D341Med (cell line): ENCODE measurements around the gene SMIM17.

Experiments
- DNase-seq: peaks from one replicate; pipeline ENCODE4 v3.0.0; 2012; ENCODE audit warnings: low spot score

Gene SMIM17

DNA sequence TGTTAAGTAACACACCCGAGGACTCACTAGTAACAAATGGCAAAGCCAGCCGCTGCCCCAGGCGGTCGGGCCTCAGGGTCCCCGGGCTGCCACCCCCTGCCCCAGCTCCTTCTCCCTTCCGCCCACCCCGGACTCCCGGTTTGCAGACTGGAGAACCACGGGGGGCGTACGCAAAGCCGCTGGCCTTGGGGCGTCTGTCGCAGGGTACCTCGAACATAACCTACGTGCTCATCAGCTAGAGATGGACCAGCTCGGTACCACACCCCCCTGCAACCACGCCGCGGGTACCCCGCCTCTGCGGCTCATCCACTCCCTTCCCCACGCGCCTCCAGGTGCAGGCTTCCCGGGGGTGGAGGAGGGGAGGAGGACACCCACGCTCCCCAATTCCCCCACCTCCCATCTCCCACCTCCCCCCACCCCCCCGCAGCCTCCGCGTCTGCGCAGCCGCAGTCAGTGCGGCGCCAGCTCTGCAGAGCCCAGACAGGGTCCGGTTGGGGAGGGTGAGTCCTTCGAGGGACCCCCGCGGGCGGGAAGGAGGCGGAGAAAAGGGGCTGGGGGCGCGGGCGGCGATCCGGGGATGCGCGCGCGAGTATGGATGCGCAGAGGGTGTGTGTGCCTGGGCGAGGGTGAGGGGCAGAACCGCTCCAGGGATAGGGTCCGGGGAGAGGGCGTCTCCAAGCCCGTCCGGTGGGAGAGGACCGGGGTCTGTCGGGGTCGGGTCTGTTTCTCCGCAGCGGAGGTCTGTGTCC, at the start of gene SMIM17:
Gene SMIM17 (plus strand): TSS at position 449 of the 749 bp plus-strand sequence. CDS start 2,509 bp downstream, outside the sequence.
- no peak for DNase-seq

GRCh38 chr19:56594446-56594782, 48.5 kb upstream of the SMIM17 start:
- DNase-seq = no peak

- DNase-seq = peak; percentile 99
These were observed 48.0 kb upstream of the SMIM17 start, which contains the start of gene ZNF71 for GRCh38 chr19:56594783-56595547. Gene ZNF71 (plus strand): TSS chr19:56595302. CDS start chr19:56601559, 6,257 bp downstream.

- DNase-seq = no peak
These were observed 47.4 kb upstream of the SMIM17 start for GRCh38 chr19:56595548-56595899.

DNA sequence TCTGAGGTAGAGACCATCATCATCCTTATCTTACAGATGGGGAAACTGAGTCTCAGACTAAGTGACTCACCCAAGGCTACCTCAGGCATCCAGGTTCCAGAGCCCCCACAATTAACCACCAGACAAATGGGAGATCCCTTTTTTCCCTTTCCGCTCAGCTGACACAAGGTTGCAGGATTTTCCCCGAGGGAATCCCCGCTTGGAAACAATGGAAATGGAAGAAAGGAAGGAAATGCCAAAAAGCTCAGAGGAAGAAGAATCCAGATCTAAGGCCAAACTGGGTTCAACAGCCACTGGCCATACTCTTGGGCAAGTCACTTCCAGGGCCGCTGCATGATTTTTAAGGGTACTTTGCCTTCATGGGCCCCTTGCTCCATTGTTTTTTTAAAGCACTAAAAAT, 46.3 kb upstream of the SMIM17 start:
- no peak for DNase-seq

- no peak for DNase-seq
These were observed 45.3 kb upstream of the SMIM17 start for GRCh38 chr19:56597696-56598095.

GRCh38 chr19:56601375-56601774, 41.6 kb upstream of the SMIM17 start:
- DNase-seq = no peak

DNA sequence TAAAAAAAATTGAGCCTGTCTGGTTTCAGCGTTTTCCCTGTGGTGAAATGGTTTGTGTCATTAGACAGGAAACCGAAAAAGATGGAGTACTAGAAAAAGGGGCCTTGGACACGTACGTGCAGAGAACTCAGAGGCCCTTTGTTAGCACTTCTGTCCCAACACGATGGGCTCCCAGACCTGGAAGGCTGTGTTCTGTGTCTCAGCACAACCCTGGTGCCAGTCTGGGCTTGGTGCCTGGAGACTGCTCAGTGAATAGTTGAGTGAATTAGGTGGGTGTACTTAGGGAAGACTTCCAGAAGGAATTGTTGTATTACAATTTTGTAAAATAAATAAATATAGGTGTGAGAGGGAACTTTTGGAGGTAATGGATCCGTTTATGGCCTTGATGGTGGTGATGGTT, 39.1 kb upstream of the SMIM17 start:
- no peak for DNase-seq

GRCh38 chr19:56608274-56608964, 34.5 kb upstream of the SMIM17 start:
- DNase-seq = no peak

DNA sequence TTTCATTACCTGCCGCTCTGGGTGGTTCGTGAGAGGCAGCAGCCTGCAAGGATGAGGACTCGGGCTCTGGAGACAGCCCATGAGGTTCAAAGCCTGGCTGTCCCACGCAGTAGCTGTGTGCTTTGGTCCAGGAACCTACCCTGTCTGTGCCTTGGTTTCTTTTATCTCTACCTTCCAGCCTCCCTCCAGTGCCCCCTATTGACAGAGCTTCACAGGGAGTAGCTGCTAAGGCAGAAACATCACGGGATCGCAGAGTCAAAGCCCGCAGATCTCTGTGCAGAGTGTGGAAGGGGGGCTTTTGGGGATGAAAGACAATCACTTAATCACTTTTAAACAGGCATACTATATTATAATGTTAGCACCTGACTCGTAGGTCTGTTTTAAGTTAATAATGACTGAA, 31.7 kb upstream of the SMIM17 start:
- DNase-seq = no peak

GRCh38 chr19:56612737-56613136, 30.2 kb upstream of the SMIM17 start:
- DNase-seq = no peak

DNA sequence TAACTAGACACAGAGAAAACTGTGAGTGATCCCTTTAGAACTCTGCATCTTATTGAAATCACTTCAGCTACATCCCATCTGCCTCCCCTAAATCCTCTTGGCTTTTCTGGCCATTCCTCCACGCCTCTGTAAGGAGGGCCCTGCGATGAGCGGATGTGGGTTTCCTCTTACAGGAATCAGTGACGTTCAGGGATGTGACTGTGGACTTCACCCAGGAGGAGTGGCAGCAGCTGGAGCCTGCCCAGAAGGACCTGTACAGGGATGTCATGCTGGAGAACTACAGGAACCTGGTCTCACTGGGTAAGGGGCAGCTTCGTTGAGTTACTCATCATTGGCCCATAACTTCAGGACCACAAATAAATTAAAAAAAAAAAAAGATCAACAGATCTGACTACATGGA, 29.3 kb upstream of the SMIM17 start:
- DNase-seq = no peak

DNA sequence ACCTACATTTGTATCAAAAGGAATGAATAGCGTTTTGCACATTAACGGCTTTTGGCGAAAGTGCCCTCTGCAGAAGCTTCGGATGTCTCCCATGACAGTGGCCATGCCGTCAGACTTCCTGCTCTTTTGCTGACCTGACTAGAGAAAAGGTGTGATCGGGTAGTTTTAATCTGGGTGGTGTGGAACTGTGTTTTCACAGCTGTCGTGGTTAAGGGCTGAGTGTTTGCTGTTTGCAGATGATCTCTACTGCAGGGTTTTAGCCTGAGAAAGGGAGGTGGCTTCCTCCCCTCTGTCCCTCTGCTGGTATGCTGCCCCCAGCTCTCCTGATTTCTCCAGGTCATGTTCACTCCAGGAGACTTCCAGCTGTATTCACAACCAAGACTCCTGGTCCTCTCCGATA, 25.4 kb upstream of the SMIM17 start:
- no peak for DNase-seq

- no peak for DNase-seq
These were observed 23.8 kb upstream of the SMIM17 start for GRCh38 chr19:56619121-56619520.

GRCh38 chr19:56622374-56622773, 20.6 kb upstream of the SMIM17 start:
- no peak for DNase-seq

GRCh38 chr19:56623006-56623405, 20.0 kb upstream of the SMIM17 start:
- no peak for DNase-seq

GRCh38 chr19:56625708-56626107, 17.3 kb upstream of the SMIM17 start:
- no peak for DNase-seq

- DNase-seq = no peak
These were observed 9.9 kb upstream of the SMIM17 start for GRCh38 chr19:56633021-56633420.

DNA sequence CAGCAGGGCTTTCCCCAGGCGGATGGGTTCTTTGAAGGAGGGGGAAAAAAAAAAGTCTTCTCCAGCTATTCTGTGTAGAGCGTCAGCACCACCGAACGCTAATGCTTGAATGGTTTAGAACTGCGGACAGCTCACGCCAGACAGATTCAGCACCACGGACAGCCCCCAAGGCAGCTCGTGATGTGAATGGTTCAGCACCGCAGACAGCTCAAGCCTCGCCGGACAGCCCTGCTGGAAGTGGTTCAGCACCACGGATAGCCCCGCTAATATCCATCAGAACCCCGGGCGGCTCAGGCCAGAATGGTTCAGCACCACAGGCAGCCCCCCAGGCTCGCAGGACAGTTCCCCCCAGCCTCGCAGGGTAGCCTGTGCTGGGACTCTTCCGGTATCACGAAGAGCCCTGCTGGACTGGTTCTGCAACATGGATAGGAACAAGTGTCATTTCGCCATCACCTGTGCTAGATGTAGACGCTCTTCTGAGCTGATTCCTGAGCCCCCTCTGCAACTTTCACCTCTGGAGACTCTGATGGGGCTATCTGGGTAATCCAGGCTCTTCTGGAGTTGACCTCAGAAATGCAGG, 4.9 kb upstream of the SMIM17 start:
- no peak for DNase-seq

DNA sequence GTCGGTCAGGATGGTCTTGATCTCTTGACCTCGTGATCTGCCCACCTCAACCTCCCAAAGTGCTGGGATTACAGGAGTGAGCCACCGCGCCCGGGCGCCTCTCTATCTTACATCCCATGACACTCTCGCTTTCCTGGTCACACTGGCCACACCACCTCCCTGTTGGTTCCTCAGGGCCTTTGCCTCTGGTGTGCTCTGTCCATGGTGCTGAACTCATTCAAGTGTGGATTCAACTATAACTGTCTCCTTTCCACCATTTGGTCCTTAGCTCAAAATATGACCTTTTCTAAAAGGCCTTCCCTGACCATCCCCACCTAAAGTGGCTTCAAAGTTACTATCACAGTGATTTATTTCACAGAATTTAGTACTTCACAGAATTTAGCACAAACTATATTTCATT, 3.7 kb upstream of the SMIM17 start:
- DNase-seq = no peak

DNA sequence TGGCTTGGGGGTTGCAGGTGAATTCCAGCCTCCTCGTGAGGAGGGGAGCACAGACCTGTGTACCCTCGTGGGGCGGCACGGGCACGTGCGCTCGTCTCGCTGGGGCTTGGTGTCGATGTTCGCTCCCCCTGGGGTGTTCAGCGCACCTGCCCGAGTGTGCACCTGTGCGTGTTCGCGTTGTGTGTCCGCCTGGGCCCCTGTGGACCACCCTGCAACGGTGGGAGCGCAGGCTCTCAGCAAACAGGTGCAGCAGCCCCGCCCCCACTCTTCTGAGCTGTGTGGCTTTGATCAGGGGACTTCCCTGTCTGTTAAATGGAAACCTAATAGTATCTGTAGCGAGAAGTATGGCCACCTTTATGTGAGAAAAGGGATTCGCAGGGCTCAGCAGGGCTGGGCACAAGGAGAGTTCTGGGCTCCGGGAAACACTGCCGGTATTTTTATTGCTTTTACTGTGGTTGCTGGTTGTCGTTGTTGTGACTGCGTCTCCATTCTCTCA, 549 bp downstream of the SMIM17 start:
- DNase-seq = no peak

GRCh38 chr19:56654151-56654550, 11.2 kb downstream of the SMIM17 start:
- DNase-seq = no peak
